PFSK-1 (cell line): Measurements from ENCODE around the gene YPEL4.

ENCODE experiments used
- FOXP2 ChIP-seq: optimal IDR thresholded peaks from 2 replicates; pipeline ENCODE3; 2011; ENCODE audit warnings: borderline replicate concordance, control low read depth, inconsistent platforms; ENCODE audit not compliant: insufficient read depth; ENCODE audit errors: extremely low read length, extremely low read depth
- POLR2AphosphoS5 ChIP-seq: IDR thresholded peaks from 2 replicates; pipeline ENCODE4 v1.6.1; 2012; ENCODE audit warnings: low read depth, mild to moderate bottlenecking, control low read depth, low read length, moderate library complexity
- REST ChIP-seq, 2 experiments: IDR thresholded peaks; 2 replicates each; pipeline versions ENCODE4 v1.6.1 to v1.8.0; 2011 to 2012; ENCODE audit warnings: low read depth in 2 of 2, low read length in 2 of 2, control low read depth in 1 of 2, inconsistent platforms in 1 of 2, mild to moderate bottlenecking in 1 of 2, moderate library complexity in 1 of 2; ENCODE audit not compliant: insufficient read depth in 1 of 2
- SIN3A ChIP-seq: IDR thresholded peaks from 2 replicates; pipeline ENCODE4 v1.6.1; 2012; ENCODE audit warnings: mild to moderate bottlenecking, low read length, moderate library complexity, borderline replicate concordance; ENCODE audit not compliant: insufficient read depth
- TAF1 ChIP-seq: IDR thresholded peaks from 2 replicates; pipeline ENCODE4 v1.6.1; 2012; ENCODE audit warnings: low read length, control low read depth, borderline replicate concordance; ENCODE audit not compliant: insufficient read depth

- TF ChIP-seq REST (IDR thresholded peaks at IDR 0.05; ENCODE audit: insufficient read depth in 1 of 2, low read depth in 2 of 2, low read length in 2 of 2) (no peak), SIN3A (no peak), TAF1 (no peak), POLR2AphosphoS5 (no peak), FOXP2 (no peak)
These were observed 49.2 kb upstream of the YPEL4 start for GRCh38 chr11:57698843-57699365.
